GM21447 (cell line): Measurements from ENCODE around the gene PCDHGA6.
A peak's percentile ranks its signal among the peaks of the same experiment; 100 is the strongest.
"Not testable (repeated sequence)": the region's sequence is repeated elsewhere in the genome, so short reads cannot be mapped to it uniquely, and the experiment has no call there.

ENCODE experiments used
- ATAC-seq: cut with Tn5 transposase; IDR thresholded peaks from one replicate; pipeline ENCODE4 v1.9.1; 2021; ENCODE audit not compliant: unreplicated experiment

Gene PCDHGA6

GRCh38 chr5:141392429-141393198, 18.9 kb downstream of the PCDHGA6 start, which contains the start of gene PCDHGA8:
Gene PCDHGA8 (plus strand): TSS chr5:141392633. CDS start chr5:141392814, 181 bp downstream.
- ATAC-seq, result no peak

- ATAC-seq, result no peak
These were observed 19.6 kb downstream of the PCDHGA6 start for GRCh38 chr5:141393267-141393666.

- ATAC-seq, result not testable (repeated sequence)
These were observed 20.9 kb downstream of the PCDHGA6 start for GRCh38 chr5:141394401-141395187.

GRCh38 chr5:141397756-141398551, 24.3 kb downstream of the PCDHGA6 start, which contains the start of gene PCDHGB5:
Gene PCDHGB5 (plus strand): TSS chr5:141397947. CDS start chr5:141398128, 181 bp downstream.
- ATAC-seq, result peak; percentile 73

- no peak for ATAC-seq
These were observed 24.9 kb downstream of the PCDHGA6 start for GRCh38 chr5:141398608-141399007.

GRCh38 chr5:141399555-141400258, 26.0 kb downstream of the PCDHGA6 start:
- ATAC-seq, result no peak

- ATAC-seq, result no peak
These were observed 29.0 kb downstream of the PCDHGA6 start, which contains the start of gene PCDHGA9 for GRCh38 chr5:141402553-141403243. Gene PCDHGA9 (plus strand): TSS chr5:141402778. CDS start chr5:141402953, 175 bp downstream.

- ATAC-seq, result no peak
These were observed 29.7 kb downstream of the PCDHGA6 start for GRCh38 chr5:141403387-141403786.

GRCh38 chr5:141407790-141408505, 34.3 kb downstream of the PCDHGA6 start, which contains the start of gene PCDHGB6:
Gene PCDHGB6 (plus strand): TSS chr5:141408021. CDS start chr5:141408203, 182 bp downstream.
- ATAC-seq, result not testable (repeated sequence)

GRCh38 chr5:141409598-141410306, 36.1 kb downstream of the PCDHGA6 start:
- no peak for ATAC-seq

- ATAC-seq, result no peak
These were observed 37.9 kb downstream of the PCDHGA6 start for GRCh38 chr5:141411575-141411974.

- peak; percentile 70 for ATAC-seq
These were observed 39.3 kb downstream of the PCDHGA6 start, which contains the start of gene PCDHGA10 for GRCh38 chr5:141412854-141413539. Gene PCDHGA10 (plus strand): TSS chr5:141412987. CDS start chr5:141413176, 189 bp downstream.

GRCh38 chr5:141413540-141414069, 39.9 kb downstream of the PCDHGA6 start:
- ATAC-seq, result no peak

GRCh38 chr5:141414548-141415274, 41.0 kb downstream of the PCDHGA6 start:
- ATAC-seq, result not testable (repeated sequence)

- not testable (repeated sequence) for ATAC-seq
These were observed 41.6 kb downstream of the PCDHGA6 start for GRCh38 chr5:141415275-141415618.

GRCh38 chr5:141417494-141418172, 43.9 kb downstream of the PCDHGA6 start, which contains the start of gene PCDHGB7:
Gene PCDHGB7 (plus strand): TSS chr5:141417677. CDS start chr5:141417860, 183 bp downstream.
- ATAC-seq, result peak; percentile 56
